GM23248 (cell line): ENCODE data around the gene LAMTOR2.

ENCODE experiments used
- EZH2 ChIP-seq: fragments of 200-600 bp; sonication (generic); IDR thresholded peaks from 2 replicates; pipeline ENCODE4 v1.6.1; 2018; ENCODE audit warnings: antibody characterized with exemption, mild to moderate bottlenecking; ENCODE audit not compliant: insufficient read depth, poor library complexity, severe bottlenecking
- EZH2phosphoT487 ChIP-seq: fragments of 200-600 bp; sonication (generic); IDR thresholded peaks from 2 replicates; pipeline ENCODE4 v1.6.1; 2018; ENCODE audit warnings: antibody characterized with exemption, moderate library complexity, mild to moderate bottlenecking, low read depth; ENCODE audit not compliant: insufficient read depth

DNA sequence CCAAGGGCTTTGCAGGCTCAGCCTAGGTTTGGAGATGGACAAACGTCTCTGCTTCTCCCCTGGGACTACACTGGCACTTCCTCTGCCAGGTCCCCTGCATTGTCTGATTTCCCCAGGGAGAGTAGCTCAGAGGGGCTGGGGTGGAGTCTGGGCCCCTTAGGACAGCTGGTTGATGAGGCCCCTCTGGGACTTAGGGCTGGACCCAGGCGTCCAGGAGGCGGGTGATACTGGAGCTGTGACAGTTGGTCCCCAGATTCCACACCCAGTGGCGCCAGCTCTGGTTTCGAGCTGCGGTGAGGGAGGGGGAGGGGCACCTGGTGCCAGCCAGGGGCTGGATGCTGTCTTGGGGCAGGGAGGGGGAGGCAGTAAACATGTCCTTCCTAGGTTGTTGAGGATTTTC, 35.1 kb downstream of the LAMTOR2 start:
- no peak for TF ChIP-seq EZH2
- TF ChIP-seq EZH2phosphoT487 = no peak
